HG02973 (cell line): Measurements from ENCODE around the gene LRIG1.

Source experiments
- ATAC-seq: cut with Tn5 transposase; IDR thresholded peaks from one replicate; pipeline ENCODE4 v1.9.1; 2021; ENCODE audit warnings: moderate library complexity; ENCODE audit not compliant: unreplicated experiment

Gene LRIG1

DNA sequence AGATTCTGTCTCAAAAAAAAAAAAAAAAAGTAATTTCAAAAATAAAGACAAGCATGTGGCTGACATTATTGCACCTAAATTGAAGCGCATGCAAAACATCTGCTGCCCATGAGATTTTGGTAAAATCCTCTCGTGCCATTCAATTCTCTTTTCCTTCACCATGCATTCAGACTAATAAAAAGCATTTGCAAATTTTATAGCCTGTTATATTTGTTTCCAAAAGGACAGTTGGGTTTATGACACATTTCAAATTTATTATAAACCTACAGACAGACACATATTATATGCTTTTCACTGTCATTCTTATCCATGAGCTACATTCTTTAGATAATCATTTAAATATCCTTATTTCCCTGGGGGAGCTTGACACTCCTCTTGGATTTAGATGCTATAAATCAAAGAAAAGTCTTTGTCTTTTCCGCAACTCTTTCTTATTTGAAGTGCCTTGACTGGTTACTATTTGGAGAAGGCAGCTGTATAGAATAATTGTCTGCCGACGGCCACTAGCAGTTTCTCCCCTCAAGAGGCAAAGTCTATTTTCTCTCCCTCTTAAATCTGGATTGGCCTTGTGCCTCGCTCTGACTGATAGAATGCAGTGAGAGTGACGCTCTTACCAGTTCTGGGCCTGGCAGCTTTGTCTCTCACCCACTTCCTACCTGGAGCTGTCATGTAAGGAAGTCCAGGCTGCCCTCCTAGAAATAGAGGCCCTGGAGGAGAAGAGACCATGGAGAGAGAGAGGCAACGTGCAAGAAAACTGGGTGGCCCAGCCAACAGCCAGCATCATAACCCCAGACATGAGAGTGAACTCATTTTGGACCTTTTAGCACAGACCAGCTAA lies 6.8 kb upstream of the LRIG1 start:
- no peak for ATAC-seq

DNA sequence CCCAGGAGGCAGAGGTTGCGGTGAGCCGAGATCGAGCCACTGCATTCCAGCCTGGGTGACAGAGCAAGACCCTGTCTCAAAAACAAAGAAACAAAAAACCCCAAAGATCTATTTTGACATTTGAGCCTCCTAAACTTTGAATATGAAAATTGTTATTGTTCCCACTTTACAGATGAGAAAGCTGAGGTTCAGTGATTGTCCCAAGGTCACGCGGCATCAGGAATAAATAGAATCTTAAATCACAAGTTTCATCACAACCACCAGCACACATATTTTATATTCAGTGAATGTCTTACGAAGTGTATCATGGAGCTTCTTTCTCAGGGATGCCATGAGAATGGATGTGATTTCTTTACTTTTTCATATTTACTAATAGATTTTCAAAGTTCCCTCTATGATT lies 5.3 kb upstream of the LRIG1 start:
- no peak for ATAC-seq

DNA sequence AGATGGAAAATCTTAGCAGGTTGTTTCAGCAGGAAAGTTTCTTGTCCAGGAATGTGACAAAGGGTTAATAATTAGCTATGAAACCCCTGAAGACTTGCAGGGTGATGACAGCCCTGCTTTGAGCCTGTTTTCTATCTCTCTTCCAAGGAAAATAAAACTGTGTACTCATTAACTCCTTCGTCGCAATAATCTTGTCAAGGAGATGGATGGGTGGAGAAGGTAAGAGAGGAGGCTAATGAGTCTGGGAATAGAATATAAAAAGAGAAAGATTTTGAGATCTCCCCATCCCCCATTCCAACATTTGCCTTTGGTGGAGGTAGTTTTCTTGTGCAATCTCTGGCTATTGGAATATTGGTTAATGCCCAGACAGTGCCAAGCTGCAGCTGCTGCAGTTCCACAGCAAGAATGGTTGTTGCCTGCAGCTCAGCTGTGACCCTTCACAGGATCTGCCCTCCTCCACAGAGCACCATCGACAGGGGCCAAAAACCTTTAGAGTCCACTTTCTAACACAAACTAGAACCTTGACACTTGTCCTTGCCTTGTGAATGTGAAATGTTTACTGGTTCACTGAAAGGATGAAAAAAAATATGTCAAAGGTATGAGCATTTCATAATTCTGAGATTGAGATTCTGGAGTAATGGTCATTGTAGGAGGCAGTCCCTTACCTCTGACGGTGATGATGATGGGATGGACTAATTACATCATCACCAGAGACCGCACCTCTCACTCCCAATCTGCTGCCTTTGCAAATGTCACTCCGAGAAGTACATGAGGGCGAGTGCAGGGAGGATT lies 4.2 kb upstream of the LRIG1 start:
- no peak for ATAC-seq

DNA sequence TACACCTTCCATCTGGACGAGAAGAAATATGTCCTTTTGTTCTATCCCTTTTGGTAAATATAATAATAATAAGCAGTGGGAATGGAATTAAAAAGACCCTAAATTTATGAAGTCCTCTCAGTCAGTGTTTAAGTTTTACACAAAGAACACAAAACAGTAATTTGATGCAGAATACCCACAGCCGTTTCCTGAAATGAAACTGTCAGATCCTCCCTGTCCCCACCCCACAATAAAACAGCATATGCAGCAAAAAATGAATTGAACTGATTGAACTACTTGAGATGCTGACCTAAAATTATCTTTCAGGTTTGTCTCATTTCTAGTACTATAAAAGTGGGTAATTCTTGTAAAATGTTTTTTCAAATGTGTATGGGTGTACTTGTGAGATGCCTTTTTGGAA lies 2.2 kb upstream of the LRIG1 start:
- no peak for ATAC-seq

DNA sequence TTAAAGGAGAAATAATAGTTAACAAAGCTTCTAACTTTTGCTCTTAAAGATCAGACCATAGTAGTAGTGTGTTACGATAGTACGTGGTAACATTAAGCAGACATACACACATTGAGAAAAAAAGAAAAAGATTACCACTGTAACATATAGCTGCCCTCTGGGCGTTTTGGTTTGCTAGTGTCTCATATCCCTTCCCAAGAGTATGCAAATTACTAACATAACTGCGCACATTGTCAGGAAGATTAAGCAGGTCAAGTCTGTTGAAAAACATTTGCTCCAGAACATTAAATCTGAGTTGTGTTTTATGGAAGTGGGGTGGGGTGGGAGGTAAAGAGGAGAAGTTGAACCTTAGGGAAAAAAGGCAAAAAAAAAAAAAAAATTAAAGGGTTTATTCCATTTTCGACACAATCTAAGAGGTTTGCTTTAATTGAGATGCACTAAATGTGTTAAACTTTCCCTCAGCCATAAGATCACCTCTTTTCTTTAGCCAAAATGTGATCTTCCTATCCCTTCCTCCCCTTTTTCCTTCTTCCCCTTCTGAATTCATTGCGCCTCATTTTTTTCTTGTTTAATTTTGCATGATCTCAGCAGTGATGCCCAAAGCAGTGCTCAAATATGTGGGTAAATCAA lies 1.5 kb upstream of the LRIG1 start:
- no peak for ATAC-seq

DNA sequence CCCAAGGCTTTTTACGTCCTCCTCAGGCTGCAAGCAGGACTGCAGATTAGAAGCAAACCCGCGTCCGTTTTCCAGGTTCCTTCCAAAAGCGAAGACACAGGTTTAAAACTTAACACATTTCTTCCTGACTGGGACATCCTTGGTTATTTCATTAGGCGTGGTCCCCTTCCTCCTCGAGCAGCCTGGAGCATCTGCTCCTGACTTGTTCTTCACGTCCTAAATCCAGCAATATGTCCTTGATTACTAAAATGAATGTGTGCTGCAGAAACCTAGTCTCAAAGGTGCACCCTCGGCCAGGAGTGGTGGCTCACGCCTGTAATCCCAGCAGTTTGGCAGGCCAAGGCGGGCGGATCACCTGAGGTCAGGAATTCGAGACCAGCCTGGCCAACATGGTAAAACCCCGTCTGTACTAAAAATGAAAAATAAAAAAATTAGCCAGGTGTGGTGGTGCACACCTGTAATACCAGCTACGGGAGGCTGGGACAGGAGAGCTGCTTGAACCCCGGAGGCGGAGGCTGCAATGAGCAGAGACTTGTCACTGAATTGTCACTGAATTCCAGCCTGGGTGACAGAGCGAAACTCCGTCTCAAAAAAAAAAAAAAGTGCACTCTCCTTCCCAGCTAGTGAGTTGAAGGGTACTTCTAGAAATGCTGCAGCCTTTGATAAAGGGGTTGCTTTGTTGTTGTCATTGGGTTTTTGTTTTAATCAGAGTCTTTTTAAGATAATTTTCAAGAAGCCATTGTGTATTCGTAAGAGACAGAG lies 842 bp upstream of the LRIG1 start:
- ATAC-seq: no peak

DNA sequence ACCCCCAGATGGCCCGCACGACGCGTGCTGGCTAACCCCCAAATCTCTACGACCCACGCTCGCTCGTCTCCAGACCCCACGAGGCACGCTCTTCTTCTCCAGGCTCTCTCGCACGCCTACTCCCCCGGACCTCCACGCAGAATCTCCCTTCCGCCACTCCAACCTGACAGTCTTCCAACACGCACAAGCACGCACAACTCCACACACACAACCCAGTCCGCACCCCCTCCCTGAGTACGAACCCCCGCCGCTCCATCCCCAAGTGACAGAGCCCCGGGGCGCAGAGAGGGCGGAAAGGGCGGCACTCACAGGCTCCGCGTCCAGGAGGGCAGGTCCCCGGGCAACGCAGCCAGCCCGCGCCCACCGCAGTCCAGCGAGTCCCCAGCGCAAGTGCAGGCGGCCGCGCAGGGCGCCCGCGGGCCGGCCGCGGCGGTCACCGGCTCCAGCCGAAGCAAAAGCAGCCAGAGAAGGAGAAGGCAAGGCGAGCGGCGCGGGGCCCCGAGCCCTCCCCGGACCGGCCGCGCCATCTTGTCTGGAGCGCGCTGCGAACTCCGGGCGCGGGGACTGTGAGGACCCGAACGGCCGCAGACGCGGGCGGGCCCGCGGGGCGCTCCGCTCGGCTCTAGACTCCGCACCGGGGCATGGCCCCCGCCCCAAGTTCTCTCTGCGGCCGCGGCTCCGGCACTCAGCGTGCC lies 794 bp downstream of the LRIG1 start:
- peak; percentile 5 for ATAC-seq

DNA sequence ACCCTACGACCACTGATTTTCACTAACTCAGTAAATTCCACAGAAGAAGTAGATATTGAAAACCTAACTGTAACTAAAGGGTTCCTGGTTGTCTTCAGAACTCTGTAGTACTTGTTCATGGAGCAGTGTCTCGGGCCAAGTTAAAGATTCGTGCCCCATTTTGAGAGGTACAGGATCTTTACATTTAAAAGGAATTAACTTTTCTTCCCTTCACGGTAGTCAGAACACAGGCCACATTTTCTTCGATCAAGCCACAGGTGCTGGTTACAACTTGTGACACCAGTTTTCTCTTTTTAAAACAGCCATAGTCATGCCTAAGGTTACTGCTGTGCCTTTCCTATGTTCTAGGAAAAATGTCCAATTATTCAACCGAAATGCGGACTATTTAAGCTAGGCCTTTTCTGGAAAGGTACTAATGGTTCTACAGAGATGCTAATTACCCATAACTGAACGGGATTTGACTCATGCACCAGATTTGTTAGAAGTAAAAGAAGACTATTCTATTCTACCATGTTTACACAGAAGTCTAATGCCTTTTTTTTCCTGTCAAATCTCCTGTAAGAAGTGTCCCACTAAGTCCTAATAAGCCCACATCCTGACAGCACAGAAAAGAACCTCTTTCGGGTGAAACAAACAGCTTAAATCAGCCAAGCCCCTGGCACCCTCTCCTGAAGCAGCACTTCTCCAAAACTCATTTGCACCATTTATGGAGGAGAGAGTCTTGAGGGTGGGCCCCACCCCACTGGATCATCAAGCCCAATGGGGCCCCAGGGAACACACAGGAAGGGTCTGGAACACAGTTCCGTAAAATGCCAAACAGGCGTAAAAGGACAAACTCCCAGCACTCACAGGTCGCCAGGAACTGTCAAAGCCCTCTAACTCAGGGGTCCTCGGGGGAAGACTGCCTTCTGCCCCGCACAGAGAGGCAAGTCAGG lies 1.9 kb downstream of the LRIG1 start:
- ATAC-seq: no peak

DNA sequence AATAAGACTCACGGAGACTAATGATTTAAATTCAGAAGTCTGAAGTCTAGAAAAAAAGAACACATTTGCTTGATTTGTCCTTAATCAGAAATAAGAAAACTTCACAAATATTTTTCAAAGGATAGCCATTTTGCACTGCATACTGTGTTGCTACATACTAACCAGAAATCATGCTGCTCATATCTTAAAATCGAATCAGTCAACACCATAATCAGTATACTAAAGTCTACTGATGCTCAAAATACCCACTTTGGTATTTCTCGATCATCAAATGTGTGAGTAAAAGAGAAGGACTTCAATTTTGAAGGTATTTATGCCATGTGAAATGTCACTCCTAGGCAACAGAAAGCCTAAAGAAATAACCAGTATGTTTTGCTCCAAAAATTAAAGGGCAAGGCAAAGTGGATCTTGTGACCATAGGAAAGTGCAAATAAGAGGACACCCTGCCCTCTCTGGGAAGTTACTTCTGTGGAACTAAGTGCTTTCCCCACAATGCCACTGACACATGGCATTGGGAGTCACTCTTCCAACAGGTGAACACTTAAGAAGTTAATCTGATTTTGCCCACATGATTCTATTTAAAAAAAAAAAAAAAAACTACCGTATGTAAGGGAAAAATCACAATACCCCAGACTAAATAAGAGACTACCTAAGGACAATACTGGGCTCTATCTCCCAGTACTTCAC lies 2.7 kb downstream of the LRIG1 start:
- ATAC-seq: no peak

DNA sequence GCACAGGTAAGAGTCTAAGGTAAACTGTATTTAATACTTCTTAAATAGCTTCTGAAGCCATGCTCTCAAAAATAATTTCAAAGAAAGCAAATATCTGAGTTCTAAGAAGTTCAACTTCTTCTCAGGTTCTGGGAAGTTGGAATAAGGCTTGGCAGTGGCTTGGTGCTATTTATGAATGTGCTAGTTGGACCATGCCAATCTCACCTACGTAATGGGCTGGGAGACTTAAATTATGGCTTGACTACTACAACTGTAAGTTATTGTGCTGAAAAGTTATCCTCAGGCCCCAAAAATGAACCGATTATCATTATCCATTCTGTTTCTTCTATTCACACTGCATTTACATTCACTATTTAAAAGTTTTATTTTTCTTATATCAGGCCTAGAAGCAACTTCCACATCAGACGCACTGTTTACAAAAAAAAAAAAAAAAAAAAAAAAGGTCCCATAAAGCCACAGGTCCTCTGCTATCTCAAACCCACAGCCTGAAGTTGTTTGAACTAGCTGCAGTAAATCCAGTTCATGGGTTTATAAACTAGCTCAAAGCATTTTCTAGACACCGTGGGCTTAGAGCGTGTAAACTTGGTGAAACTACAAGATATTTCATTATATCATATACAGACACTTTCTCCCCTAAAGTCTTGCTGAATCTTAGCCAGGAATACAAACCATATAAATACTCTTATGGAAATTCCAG lies 3.4 kb downstream of the LRIG1 start:
- no peak for ATAC-seq

DNA sequence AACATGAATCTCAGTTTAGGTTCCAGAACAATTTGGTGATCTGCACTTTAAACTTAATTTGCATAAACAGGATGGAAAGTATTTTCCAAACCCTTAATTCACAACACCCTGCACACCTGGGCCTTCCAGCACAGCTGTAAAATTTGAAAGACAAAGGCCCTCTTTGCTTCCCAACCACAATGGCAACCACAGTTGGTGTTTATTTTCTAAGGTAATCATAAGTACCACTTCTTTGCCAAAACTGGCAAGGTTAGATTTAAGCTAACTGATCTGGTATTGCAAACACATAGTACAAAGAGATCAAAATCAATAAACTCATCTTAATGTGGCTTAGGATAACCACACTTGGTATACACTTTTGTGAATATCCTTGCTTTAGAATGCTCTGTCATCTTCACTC lies 4.1 kb downstream of the LRIG1 start:
- ATAC-seq: no peak

DNA sequence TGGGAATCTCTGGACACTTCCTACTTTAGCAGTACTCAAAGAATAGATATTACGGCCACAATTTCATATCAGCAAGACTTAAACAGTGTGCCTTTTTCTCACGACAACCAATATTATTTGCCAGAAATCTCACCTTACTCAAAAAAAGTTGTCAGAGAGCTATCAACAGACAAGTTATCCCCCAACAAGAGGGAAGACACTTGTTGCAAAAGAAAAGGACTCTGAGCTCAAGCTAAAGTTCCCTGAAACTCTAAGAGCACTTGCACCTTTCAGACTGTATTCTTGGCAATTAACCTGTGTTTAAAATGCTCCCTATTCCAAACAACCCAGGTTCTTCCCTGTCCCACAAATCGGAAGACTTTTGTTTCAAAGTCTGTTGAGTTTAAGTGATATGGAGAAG lies 4.5 kb downstream of the LRIG1 start:
- ATAC-seq: no peak

DNA sequence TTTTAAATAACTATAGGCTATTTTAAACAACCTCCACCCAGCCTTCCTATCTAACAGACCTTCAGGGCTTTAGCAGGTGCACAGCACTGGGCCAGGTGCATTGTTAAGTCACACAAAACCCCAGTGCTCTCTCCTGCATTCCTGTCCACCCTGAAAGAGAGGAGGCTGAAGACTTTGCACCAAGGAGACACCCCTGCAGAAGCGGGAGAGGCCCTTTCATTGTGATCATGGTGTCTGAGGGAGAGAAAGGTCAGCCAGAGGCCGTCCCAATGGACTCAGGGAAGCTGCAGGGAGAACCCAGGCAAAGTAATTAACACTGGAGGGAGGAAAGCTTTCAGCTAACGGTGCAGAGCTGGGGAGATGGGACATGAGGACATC lies 5.2 kb downstream of the LRIG1 start:
- ATAC-seq: no peak

DNA sequence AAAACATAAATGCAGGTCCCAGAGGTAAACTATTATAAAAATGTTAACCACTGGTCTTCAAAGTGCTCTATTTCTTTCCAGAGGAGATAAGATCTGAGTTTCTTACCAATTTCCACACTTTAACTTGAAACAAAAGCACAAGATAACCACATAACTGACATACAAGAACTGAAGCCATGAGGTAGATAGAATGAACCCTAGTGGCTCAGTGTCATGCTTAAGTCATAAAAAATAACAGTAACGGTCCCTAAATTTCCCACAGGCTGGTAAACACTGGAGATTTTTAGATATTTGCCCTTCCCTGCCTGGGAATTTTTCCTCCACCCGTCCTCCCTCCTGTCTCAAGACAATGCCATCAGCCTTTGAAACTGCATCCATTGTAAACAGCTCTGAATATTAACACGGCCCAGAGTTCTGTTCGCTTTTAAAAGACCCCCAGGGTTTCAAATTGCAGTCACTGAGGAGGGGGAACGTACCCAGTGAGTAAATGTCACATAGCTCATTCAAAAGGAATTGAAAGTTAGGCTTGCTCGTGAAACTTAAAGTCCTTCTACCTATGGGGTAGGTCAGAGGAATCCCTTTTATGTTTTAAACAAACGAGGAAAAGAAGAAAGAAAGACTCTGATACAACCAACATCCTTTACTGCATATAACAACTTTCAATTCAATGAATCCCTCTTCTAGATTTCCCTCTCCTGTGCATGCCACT lies 5.7 kb downstream of the LRIG1 start:
- no peak for ATAC-seq

DNA sequence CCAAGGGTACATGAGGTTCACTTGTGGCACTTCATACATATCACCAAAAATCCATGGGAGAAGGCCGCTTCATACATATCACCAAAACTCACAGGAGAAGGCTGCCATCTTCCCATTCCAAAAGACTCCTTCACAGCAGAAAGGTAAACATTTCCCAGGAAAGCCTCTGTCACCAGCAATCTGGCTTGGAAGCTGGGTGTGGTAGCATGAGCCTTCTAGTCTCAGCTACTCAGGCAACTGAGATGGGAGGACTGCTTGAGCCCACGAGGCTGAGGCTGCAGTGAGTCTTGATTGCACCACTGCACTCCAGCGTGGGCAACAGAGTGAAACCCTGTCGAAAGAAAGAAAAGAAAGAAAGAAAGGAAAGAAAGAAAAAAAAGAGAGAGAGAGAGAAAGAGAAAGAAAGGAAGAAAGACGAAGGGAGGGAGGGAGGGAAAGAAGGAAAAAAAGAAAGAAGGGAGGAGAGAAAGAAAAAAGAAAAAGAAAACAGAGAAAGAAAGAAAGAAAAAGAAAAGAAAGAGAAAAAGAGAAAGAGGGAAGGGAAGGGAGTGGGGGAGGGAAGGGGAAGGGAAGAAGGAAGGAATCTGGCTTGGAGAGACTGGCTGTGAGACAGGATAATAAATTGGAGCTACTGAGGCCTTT lies 7.2 kb downstream of the LRIG1 start:
- ATAC-seq: no peak

DNA sequence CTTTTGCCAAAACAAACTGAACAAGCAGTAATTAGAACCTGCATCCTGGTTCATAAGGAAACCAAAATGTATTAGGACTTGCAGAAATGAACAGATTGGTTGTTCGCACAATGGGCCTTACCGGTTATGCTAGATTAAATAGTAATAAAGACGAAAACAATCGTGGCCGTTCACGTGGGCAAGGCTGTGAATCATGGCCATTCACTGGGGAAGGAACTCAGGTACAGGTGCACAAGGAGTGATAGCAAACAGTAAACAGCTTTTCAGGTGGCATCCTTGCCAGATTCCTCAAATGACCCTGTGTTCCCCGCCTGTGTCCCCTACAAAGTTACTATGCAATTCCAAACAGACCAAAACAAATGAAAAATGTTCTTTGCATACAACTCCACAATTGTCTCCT lies 8.2 kb downstream of the LRIG1 start:
- no peak for ATAC-seq

DNA sequence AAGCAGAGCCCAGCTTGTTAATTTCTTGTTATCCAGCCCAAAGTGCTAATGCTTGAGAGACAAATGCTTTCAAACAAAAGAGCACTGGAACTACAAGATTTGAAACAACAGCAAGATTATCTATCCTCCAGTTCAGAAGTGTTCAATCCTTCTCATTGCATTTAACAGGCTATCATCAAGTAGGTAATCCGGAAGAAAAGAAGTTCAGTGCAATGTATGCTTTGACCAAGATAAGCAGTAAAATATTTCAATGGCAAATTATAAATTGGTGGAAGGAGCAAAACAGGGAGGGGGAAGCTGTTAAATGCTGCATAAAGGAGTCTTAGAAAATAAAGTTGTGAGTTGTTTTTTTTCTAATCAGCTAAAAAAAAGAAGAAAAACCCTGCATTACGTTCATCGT lies 8.8 kb downstream of the LRIG1 start:
- ATAC-seq: no peak
